ENCODE data around the gene PXYLP1.
A peak's percentile ranks its signal among the peaks of the same experiment; 100 is the strongest.
"Not testable (repeated sequence)": the region's sequence is repeated elsewhere in the genome, so short reads cannot be mapped to it uniquely, and the experiment has no call there.

Gene PXYLP1

DNA sequence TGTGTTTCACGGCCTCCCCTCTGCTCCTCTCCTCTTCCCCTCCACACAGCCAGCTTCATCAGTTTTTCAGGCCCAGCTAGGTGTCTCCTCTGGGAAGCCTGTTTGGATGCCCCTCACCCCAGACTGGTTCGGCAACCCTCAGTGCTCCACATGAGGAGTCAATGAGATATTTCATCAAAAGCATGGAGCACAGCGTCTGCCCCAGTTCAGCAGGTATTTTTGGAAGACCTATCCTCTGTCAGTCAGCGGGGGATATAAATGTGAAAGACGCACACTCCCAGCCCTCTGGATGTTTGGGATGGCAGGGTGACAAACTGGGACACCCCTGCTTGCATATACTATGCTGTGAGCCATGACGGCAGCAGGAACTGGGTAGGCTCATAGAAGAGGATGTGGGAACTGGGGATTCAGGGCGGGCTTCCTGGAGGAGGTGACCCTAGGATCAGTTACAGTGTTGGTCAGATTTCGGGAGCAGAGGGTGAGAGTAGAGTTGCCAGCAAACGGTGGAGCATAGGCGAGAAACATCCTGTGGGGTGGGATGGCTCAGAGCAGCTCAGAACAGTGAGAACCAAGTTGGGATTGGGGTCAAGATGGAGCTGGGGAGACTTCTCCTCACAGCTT lies 42.9 kb downstream of the PXYLP1 start:
- DNase-seq: no peak

DNA sequence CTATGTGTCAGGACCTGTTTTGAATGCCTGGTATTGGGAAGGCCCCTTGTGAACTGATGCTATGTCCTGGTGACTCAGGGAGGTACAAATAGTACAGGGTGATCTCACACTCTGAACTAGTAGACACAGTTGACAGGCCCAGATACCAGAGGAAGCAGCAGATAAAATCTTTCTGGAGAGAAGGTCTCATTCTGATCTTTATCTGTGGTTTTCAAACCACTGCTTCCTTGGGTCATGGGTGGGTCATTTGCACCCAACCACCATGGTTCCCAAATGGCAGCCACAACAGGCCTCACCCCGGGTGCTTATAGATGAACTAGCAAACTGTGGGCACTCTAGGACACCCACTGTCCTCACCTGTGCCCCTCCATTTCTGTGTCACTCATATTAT lies 43.4 kb downstream of the PXYLP1 start:
- no peak for DNase-seq

DNA sequence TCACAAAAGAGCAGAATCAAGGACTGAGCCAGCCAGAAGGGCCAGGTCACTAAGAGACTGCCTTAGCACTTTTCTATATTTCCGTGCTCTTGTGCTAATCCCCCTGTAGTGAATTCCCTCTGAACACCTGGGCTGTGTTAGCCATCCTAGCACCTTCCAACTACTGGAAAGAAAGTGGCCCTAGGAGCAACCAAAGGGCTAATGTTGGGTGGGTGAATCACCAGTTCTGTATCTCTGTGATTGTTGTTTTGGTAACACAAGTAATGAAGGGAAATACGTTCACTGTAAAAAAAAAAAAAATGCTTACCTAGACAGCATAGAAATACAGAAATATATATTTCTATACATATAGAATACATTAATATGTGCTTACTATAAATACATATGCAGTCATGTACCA lies 43.9 kb downstream of the PXYLP1 start:
- DNase-seq: no peak

GRCh38 chr3:141275973-141276372 lies 44.3 kb downstream of the PXYLP1 start:
- no peak for DNase-seq

DNA sequence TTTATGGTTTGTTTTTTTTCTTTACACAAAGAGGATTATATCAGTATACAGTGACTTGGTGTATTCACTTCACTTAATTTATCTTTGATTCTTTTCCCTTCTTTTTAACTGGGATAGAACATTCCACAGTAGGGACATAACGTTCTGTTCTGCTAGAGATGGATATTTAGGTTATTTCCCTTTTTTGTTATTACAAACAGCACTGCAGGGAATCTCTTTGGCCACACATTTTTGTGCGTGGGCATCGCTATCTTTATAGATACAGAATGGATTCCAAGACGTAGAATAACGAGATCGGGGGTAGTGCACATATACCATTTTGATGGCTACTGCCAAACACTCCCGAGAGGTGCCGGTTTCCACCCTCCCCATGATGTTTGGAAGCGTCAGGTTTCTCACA lies 44.8 kb downstream of the PXYLP1 start:
- no peak for DNase-seq

DNA sequence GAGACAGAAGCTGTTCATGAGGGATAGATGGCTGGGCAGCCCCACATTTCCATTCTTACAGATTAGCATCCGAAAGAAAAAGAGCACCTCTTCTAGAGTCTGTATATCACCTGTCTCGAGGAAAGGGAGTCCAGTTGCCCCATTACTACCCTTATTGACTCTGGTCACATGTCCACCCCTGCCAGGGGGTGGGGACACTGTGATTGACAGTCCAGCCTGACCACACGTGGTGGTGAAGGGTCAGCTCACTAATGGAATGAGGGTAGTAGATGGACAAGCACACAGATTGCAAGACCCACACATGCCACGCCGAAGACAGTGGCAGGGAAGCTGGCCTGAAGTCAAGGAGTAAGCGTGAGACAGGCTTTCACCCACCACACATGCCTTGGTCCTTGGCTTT lies 45.8 kb downstream of the PXYLP1 start:
- DNase-seq: no peak

- DNase-seq: no peak
Measured at GRCh38 chr3:141278196-141279076, 46.8 kb downstream of the PXYLP1 start.

DNA sequence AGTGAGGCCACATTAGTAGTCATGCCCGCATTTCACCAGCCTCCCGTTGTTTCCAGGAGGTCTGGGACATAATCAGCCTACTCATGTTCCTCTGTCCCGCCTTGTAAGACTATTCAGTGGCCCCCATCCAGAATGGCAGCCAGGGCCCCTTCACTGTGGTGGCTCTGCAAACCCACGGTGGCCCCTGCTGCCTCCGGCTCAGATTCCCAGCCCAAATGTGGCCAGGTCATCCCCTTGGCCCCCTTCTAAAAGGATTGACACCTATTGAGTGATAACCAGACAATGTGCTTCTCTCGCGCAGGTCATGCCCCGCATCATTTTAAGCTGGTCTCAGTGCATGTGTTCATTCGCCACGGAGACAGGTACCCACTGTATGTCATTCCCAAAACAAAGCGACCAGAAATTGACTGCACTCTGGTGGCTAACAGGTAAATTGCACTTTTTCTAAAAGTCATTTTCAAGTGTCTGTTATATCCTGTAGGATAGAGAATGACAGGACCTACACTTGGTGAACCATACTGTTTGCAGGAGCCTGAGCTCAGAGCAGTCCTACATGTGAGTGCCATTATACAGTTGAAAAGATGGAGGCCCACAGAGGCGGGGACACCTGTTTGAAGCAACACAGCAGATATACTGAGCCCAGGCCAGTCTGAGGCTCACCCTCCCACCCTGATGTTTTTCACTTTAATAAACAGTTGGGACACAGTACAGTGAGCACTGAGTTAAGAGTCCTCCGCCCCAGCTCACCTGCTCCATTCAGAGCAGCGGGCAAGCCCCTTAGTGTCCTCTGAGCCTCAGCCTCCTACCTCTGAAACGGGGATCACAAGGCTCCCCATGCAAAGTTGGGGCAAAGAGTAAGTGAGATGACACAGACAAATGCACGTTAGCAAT lies 47.7 kb downstream of the PXYLP1 start:
- peak; percentile 38 for DNase-seq

GRCh38 chr3:141280086-141280485 lies 48.5 kb downstream of the PXYLP1 start:
- DNase-seq: no peak

DNA sequence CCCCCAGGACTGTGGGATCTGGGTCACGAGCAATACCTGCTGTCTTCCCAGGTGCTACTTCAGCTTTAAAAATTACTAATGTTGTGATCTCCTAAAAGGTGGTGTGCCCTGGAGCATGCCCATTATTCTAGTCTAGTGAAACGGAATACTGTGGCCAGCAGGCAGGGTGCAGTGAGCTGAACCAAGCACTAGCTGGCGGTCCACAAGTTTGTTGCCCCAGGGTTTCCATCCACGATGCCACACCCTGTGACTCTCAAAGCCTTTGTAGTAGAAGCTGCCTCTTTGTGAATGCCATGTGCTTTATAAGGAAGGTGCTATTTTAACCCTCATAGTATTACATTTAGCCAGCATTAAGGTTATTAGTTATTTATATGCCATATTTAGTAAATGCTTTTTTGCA lies 49.1 kb downstream of the PXYLP1 start:
- DNase-seq: no peak

DNA sequence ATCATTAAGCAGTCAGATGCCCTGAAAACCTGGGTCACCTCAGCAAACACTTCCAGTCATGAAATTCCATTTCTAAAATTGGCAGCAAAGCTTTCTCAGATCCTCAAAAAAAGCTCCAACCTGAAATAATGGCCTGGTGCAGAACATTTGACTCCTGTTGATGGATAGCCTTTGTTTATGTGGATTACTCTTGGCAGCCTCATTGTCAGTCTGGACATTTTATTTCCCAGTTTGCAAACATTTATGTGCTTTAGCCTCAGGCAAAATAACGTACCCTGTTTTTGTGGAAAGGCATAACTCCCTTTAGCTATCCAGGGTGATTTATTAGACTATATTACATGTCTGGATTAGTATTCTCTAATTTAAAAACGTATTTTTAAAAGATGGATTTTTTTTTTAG lies 53.9 kb downstream of the PXYLP1 start:
- DNase-seq: no peak

- DNase-seq: no peak
Measured at GRCh38 chr3:141286856-141287255, 55.2 kb downstream of the PXYLP1 start.

DNA sequence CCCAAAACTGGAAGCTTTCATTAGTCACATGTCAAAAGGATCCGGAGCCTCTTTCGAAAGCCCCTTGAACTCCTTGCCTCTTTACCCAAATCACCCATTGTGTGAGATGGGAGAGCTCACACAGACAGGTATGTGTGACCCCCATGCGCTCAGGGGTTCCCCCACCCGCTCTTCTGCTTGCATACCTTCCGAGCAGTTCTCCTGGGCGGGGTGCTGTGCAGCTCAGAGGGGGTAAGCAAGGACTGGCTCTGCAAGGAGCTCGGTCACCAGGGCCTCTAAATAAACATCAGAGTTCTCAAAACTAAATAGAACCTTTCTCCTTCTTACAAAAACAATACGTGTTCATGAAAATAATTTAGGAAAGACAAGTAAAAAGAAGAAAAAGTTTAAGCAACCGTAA lies 55.7 kb downstream of the PXYLP1 start:
- DNase-seq: no peak

DNA sequence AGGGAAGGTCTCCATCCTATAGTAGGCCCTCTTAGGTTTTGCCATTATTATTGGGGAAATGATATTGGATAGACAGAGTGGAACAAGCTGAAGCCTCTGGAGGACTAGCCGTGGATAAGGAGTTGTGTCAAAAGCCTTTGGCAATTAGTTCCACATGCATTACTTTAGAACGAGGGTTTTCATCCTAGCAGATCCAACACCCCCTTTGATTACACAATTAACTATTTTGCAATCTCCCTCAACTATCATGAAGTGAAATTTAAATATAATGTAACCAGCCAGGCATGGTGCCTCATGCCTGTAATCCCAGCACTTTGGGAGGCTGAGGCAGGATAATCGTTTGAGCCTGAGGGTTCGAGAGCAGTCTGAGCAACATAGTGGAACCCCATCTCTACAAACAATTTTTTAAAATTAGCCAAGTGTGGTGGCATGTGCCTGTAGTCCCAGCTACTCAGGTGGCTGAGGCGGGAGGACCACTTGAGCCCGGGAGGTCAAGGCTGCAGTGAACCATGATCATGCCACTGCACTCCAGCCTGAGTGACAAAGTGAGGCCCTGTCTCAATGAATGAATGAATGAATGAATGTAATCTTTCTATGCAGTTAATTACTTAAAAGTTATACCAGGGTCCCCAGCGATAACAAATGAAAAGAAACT lies 56.8 kb downstream of the PXYLP1 start:
- no peak for DNase-seq

DNA sequence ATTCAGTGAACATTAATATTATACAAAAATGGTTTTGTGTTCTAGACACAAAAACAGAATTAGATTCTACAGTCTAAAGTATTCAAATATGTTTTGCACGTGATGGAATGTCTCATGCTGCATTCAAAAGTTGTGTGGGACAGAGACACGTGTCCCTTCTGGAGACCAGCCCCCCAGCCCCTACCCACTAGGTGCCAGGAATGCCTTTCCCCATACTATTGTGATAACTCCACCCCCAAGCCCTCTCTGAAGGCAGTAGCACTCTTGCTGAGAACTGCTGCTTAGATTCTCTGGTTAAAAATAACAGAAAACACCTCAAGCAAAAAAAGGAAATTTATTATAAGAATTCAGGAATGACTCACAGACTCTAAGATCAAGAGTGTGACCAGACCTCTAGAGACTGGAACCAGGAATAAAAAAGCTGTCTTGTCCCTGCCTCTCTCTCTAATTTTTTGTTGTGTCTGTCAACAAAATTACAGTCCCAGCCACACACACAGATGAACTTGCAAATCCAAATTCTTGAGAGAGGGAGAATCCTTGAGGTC lies 57.7 kb downstream of the PXYLP1 start:
- no peak for DNase-seq

GRCh38 chr3:141291559-141292355 lies 60.1 kb downstream of the PXYLP1 start:
- DNase-seq: no peak

DNA sequence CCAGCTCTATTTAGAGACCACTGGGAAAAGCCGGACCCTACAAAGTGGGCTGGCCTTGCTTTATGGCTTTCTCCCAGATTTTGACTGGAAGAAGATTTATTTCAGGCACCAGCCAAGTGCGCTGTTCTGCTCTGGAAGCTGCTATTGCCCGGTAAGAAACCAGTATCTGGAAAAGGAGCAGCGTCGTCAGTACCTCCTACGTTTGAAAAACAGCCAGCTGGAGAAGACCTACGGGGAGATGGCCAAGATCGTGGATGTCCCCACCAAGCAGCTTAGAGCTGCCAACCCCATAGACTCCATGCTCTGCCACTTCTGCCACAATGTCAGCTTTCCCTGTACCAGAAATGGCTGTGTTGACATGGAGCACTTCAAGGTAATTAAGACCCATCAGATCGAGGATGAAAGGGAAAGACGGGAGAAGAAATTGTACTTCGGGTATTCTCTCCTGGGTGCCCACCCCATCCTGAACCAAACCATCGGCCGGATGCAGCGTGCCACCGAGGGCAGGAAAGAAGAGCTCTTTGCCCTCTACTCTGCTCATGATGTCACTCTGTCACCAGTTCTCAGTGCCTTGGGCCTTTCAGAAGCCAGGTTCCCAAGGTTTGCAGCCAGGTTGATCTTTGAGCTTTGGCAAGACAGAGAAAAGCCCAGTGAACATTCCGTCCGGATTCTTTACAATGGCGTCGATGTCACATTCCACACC lies 60.9 kb downstream of the PXYLP1 start:
- DNase-seq: no peak

DNA sequence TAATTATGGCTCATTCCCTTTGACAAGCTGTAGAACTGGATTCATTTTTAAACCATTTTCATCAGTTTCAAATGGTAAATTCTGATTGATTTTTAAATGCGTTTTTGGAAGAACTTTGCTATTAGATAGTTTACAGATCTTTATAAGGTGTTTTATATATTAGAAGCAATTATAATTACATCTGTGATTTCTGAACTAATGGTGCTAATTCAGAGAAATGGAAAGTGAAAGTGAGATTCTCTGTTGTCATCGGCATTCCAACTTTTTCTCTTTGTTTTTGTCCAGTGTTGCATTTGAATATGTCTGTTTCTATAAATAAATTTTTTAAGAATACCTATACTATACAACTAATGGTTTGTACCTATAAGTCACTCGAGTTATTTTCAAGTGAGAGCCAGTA lies 62.7 kb downstream of the PXYLP1 start:
- DNase-seq: no peak

DNA sequence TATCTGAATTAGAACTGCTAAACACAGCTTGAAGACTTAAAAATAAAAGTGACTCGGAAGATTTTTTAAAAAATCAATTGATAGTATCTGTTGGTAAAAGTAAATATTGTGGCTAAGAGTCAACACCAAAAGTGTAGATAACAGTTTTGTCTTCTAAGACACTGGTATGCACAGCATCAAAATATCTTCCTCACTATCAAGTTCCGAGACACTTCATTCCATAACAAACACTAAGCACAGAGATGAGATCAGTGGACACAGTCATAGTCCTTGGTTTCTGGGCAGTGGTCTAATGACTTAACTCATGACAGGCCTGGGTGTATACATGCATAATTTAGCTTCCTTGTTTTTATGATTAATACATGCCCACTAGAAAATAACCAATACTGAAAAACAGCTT lies 63.2 kb downstream of the PXYLP1 start:
- DNase-seq: no peak

- not testable (repeated sequence) for DNase-seq
Measured at GRCh38 chr3:141300426-141300825, 68.8 kb downstream of the PXYLP1 start.
